Epidermal melanocyte (primary cell): ENCODE results near the gene HINFP.
"Not testable (repeated sequence)": the region's sequence is repeated elsewhere in the genome, so short reads cannot be mapped to it uniquely, and the experiment has no call there.

Source experiments
- DNase-seq: peaks from one replicate; pipeline ENCODE4 v3.0.0; 2011; ENCODE audit warnings: low spot score; ENCODE audit not compliant: insufficient read length

Gene HINFP

DNA sequence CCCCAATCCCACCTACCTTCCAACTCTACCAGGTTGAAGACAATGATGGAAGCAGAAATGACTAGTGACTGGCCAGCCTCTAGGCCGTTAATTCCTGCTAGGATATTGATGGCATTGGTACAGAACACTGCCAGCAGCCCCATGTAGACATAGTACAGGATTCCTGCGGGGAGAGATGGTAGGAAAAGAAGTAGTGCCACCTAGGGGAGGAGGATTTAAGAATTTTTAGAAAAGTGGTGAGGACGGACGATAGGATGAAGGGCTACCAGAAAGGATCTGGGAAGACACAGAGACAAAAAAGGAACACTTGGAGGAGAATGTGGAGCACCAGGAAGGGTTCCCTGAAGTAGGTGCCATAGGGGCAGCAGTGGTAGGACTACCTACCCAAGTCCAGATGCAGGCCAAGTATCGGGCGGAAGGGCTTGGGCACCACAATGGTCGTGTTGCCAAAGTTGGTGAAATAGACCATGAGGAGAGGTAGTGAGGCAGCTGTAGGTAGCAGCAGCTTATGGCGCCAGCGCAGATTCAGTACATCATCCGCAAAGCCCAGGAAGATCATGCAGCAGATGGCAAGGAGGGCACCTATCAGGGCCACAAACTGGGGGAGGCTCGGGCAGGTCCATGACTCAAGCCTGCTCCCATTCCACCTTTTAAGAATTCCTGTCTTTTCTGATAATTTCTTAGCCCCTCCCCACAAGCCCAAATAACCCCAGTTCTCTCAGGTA, 21.0 kb upstream of the HINFP start:
- DNase-seq: no peak

DNA sequence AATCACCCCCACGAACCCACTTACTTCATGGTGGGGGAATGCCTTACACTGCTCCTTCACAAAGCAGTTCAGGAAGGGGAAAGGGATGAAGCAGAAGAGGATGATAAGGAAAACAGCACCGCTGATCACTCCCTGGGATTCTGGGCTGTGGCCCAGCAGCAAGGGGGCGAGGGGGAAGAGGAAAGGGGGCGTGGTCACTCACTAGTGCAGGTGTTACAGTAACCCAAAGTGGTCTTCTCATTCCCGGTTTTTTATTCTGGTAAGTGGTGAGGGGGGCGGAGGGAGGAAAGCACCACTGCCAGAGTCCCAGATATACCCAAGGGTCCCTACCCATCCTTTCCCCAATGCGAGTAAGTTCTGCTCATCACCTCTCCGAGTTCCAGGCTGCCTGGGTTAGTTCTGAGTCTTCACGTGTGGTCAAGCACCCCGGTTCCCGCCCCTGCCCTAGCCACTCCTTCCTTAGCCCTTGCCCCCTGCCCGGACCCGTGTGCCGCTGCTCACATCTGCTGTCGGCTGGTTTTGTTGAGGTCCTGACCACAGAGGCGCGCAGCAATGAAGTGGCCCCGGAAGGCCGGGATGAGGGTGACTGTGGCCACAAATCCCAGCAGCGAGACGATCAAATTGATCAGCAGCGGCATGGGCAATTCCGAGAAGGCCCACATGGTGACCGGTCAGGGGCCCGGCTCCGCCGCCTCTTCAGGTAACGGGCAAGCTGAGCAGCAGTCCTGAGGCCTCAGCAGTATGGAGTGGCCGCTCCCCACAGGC, 20.2 kb upstream of the HINFP start:
- no peak for DNase-seq

DNA sequence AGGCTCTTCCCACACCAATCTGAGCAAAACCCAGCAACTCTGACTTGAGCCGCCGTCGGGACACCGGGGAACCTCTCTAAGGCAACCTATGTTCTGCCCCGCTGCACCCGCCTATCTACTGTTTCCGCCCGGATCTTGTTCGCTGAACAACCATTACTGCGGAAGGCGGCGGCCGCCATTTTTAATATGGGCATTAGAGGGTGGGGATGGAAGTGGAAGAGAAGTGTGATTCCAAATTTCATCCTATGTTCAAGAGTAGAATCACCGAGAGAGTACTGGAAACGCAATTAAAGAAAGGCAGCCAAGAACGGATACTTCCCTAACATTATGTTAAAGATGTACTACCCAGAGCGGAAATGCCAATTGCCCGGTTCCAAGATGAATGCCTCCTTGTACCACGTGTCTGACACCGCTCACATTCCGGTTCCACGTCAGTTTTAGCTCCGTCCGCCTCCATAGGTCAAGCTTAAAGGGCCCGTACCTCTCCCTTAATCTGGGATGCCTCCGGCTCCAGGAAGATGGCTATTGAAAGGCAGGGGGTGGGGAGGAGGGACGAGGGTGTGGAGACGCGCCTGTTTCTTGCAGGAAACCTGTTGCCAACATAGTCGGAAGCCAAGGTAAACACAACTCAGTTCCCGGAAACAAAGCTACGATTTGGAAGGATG, 19.5 kb upstream of the HINFP start, which contains the start of gene DPAGT1:
DPAGT1 (minus strand) TSS at position 95 of the 665 bp plus-strand sequence. CDS start 198 bp downstream, outside the sequence.
- DNase-seq: peak; percentile 92

DNA sequence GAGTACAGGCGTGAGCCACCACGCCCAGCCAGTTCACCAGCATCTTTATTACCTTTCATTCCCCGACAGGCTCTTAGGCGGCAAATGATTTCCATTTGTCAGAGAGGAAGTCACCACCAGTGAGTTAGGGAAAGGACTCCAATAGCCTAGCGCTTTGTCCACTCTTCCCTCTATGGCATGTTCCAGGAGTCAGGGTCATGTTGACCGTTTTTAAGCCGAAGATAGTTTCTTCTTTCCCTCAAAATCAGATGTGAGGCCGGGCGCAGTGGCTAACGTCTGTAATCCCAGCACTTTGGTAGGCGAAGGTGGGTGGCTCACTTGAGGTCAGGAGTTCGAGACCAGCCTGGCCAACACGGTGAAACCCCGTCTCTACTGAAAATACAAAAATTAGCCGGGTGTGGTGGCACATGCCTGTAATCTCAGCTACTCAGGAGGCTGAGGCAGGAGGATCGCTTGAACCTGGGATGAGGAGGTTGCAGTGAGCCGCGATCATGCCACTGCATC, 18.2 kb upstream of the HINFP start:
- DNase-seq: not testable (repeated sequence)

DNA sequence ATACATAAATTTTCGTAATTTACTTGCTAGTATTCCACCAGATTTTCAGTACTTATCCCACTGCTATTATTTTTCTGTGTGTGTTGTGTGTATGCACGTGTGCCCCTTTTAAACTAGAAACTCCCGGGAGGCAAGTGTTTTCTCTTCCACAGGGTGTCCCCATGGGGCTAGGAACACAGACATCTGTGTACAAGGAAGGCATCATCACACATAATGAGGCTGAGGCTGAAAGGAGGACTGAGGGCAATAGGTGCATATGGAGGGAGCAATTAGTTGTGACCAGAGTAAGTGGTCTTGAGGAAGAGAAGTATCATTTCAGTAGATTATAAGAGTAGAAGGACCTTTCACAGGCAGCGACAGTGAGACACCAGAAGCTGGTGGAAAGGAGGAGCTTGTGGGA, 17.6 kb upstream of the HINFP start:
- DNase-seq: no peak

DNA sequence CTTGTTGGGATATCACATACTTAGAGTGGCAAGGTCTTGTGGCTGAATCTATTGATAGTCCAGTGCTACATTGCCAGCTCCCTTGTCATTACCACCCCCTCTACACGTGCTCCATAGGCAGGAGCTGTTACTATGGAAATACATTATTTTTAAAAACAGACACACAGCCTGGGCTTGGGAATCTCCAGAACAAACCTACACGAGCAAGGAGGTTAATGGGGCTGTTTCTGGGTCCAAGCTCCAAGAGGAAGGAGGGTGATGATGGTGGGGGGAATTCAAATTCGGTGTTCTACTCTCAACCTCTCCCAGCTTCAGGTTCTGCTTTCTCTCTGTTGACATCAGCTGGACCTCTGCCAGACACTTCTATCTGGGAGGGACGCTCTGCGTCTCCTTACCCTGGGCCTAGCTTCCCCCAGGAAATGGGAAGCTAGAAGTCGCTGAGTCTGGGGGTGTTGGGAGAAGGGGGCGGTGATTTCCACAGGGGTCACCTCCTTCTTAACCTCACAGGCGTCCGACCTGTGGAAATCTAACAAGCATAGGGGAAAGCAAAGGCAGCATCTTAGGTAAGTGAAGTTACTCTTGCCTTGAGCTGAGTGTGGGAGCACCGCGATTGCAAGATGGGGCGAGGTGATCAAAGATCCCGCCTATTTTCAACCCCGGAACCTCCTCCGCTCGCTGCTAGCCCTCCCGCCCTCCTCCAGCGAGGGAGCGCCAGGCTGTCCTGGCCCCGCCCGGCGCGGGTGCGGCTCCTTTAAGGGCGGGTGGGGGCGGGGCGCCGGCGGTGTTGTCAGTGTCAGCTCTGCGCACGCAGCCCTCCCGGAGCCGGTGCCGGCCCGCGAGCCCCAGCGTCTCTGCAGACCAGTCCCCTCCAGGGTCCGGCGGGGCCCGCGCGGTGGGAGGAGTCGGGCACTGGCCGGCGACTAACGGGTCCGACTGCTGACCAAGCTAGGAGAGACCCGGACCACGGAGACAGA, 14.5 kb upstream of the HINFP start, which contains the start of gene C2CD2L:
C2CD2L (plus strand) TSS at position 781 of the 974 bp plus-strand sequence. CDS start 398 bp downstream, outside the sequence.
- peak; percentile 94 for DNase-seq

DNA sequence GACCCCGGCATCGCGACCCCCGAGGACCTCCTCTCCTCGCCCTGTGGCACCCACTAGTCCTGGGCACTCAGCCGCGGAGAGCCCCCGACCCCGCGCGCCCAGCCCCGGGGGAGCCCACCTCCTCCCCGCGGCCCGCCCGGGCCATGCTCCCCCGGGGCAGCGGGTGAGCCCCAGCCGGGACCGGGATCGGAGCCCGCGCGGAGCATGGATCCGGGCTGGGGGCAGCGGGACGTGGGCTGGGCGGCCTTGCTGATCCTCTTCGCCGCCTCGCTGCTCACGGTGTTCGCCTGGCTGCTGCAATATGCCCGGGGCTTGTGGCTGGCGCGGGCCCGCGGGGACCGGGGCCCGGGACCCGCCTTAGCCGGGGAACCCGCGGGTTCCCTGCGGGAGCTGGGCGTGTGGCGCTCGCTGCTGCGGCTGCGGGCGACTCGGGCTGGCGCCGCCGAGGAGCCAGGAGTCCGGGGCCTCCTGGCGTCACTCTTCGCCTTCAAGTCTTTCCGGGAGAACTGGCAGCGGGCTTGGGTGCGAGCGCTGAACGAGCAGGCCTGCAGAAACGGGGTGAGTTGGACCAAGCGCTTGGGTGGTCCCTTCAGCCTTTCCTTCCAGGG, 13.7 kb upstream of the HINFP start:
- no peak for DNase-seq

DNA sequence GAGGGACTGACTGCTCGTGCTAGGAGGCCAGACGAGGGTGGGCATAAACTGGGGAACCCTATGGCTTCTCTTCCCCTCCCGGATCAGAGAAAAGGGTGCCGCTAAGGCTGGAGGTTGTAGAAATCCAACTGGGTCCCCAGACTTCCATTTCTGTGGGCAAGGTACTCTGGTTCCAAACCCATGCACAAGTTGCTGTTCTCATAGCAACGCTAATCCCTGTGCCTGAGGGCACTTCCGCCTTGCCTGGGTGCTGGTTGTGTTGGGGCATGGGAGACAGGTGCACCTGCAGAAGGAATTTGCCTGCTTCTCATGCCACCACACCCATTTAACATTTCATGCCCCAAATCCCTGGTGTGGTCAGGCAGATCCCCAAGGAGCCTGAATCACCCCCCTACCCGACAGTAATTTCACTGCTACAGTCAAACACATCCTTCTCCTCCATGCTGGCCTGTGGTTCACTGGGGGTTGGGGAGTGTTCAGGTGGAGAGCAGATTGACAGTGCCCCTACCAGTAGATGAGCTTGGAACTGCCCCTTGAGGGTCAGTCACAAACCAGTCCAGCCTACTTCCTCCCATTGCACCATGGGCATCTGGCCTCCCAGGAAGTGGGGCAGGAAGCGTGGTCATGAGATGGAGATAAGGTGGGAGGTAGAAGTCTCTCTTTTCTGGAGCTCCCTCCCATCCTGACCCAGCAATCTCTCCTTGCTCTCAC, 13.1 kb upstream of the HINFP start:
- no peak for DNase-seq

DNA sequence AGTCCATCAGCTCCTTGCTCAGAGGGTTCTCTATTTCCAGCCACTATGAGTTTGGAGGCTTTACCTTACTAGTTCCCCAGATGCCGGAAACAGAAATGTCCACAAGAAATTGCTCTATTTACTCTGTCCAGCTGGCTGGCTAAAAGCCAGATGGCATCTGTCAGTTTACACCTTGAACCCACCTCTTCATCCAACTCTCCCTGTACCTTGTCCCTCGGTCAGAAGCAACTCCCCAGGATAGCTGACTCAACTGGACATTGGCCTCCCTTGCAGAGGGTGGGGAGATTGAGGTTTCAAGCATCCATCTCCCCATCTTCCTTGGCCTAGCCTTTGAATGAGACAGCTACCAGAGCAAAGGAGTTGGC, 12.5 kb upstream of the HINFP start:
- DNase-seq: no peak

DNA sequence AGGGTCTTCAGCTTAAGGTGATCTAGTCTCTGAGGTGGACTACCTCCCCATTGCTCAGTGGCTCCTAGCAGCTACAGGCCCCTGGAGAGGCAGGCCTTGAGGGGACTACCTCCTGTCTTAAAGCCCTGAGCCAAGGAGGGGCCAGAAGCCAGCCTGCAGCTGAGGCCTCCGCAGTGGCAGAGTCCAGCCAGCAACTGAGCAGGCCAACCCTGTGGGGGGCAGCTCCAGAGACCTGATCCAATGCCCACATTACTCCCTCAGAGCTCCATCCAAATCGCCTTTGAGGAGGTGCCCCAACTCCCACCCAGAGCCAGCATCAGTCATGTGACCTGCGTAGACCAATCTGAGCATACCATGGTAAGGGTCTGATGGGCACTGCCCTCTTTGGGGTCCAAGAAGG, 11.5 kb upstream of the HINFP start:
- DNase-seq: no peak

DNA sequence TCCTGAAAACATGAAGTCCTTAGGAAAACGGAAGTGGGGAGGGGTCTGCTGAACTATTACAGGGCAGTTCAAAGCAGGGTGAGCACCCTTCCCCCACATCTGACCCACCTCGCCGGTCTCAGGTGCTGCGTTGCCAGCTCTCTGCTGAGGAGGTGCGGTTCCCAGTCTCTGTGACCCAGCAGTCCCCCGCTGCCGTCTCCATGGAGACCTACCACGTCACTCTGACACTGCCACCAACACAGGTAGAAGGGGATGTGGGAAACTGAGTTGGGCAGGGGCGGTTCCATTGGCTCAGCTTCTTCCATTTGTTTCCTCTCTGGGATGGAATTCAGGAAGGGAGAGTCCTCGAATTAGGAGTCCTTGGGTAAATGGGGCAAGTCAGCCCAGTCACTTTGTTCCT, 10.9 kb upstream of the HINFP start:
- no peak for DNase-seq

DNA sequence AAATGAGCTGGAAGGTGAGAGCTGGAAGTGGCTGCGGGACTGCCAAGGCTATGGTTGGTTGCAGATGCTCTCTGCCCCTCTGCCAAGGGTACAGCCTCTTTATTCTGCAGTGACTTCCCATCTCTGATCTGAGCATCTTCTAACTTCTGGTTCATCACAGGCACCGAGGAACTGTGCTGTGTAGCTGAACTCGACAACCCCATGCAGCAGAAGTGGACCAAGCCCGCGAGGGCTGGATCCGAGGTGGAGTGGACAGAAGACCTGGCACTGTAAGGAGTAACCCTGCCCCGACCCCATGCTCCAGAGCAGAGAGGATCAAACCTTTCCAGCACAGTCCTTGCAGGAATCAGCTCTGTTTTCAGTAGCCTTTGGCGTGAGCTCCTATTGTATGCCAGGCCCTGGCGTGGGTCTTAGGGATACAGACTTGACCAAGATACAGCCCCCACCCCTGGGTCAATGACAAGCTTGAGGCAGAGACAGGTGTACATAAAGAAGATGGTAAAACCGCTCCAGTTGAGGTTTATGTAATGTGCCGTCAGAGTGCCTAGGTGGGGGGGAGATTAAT, 9.9 kb upstream of the HINFP start:
- no peak for DNase-seq

DNA sequence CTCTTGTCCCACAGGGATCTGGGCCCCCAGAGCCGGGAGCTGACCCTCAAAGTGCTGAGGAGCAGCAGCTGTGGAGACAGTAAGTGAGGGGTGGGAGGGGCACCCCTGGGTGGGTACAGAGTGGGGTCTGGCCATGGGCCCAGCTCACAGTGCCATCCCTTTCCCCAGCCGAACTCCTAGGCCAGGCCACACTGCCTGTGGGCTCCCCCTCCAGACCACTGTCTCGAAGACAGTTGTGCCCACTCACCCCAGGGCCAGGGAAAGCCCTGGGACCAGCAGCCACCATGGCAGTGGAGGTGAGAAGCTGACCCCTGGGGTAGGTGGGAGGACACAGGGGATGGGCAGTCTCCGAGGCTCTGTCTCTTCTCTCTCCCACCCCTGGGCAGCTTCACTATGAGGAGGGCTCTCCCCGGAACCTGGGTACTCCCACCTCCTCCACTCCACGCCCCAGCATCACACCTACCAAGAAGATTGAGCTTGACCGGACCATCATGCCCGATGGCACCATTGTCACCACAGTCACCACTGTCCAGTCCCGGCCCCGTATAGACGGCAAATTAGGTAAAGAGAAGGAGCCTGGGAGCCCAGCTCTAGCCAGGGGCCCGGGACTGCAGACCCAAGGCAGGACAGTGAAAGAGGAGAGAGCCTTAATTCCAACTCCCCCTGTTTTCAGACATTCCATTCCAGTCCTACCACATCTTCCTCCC, 8.9 kb upstream of the HINFP start:
- DNase-seq: no peak

DNA sequence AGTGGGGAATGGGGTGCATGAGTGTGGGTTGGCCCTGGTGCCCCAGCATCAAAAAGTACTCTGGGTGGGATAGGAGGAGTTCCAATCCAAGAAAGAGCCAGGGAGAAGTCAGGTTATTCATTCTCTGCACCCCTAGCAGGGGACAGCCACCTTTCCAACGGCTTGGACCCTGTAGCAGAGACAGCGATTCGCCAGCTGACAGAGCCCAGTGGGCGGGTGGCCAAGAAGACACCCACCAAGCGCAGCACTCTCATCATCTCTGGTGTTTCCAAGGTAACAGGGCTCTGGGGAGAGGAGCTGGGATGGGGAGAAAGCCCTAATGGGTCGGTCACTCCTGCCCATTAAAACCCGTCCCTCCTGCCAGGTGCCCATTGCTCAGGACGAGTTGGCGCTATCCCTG, 7.7 kb upstream of the HINFP start:
- DNase-seq: no peak

DNA sequence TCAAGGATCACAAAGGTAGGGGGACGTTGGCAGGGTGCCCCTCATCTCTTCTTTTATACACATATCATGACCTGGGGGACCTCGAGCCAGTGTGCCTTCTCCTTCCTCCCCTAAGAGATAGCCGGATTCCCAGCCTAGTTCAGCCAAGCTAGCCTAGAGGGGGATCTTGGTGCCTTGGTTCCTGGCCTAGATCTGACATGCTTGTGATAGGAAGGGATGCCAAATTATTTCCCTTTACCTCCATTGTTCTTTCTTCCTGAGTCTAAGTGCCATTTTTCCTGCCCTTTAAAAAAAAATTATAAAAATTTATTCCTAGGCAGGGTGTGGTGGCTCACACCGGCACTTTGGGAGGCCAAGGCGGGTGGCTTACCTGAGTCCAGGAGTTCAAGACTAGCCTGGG, 7.0 kb upstream of the HINFP start:
- DNase-seq: no peak

DNA sequence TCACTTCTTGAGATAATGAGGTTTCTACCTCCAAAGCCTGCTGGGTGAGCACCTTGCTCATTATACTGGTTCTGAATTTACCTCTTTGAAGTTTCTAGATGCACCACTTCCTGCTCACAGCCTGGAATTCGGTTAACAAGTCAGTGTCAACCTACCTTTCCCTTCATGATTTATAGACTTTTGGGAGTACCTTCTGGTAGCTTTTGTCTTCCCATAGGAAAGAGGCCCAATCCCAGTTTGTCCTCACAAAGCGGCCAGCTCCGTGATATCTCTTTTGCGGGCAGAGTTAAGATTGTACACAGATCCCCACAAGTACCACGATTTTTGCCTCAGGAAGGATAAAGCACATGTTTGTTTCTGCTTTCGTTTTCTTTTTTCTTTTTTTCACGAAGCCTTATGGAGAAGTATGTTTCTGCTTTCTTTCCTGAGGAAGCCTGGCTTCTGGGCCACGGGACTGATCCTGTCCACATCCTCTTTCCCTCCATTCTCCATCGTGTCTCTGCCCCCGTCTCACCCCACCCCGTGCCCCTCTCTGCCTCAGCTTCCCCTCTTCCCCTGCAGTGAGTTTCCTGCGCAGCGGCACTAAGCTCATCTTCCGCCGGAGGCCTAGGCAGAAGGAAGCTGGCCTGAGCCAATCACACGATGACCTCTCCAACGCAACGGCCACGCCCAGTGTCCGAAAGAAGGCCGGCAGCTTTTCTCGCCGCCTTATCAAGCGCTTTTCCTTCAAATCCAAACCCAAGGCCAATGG, 5.7 kb upstream of the HINFP start:
- no peak for DNase-seq

DNA sequence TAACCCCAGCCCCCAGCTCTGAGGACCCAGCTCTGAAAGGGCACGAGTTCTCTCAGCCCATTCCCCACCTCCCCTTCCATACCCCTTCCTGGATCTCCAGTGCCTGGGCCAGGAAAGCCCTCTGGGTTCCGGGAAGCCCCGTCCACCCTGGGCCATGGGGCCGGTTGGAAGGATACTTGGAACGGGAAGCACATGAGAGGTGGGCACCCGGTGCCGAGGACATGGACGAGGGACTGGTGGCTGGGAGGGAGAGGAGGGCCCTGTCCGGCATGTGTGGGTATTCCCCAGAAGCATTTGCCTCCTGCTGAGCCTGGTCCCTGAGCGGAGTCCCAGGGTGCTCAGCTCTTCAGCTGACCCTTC, 5.2 kb upstream of the HINFP start:
- no peak for DNase-seq

DNA sequence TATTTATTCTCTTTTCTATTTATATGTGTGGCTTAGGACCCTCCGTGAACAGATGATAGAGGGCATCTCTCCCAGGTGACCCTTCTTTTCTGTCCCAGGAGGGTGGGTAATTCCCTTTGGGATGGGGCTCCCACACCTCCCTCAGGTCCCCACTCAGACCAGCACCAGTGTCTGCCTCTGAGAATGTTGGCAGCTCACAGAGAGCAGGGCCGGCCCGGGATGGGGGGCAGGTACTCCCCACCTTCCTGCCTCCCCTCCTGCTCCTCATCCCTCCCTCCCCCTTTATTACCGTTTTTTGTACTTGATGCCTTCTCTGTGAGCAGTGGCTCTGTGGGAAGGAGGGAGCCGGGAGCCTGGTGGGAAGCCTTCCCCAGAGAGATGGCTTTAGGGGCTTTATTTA, 4.8 kb upstream of the HINFP start:
- DNase-seq: no peak
